Activated CD8-positive, alpha-beta memory T cell treated with anti-CD3 and anti-CD28 coated beads for 24 hours (primary cell): Measurements from ENCODE around the gene ZMYM5.
"Not testable (repeated sequence)": the region's sequence is repeated elsewhere in the genome, so short reads cannot be mapped to it uniquely, and the experiment has no call there.

Experiments
- DNase-seq: peaks from one replicate; pipeline ENCODE4 v3.0.0-alpha.2; 2020

Gene ZMYM5

GRCh38 chr13:19818223-19818842 is 45.1 kb downstream of the ZMYM5 start:
- peak; percentile 70 for DNase-seq

GRCh38 chr13:19817510-19818158 is 45.8 kb downstream of the ZMYM5 start:
- DNase-seq: no peak

GRCh38 chr13:19817106-19817505 is 46.3 kb downstream of the ZMYM5 start:
- no peak for DNase-seq

DNA sequence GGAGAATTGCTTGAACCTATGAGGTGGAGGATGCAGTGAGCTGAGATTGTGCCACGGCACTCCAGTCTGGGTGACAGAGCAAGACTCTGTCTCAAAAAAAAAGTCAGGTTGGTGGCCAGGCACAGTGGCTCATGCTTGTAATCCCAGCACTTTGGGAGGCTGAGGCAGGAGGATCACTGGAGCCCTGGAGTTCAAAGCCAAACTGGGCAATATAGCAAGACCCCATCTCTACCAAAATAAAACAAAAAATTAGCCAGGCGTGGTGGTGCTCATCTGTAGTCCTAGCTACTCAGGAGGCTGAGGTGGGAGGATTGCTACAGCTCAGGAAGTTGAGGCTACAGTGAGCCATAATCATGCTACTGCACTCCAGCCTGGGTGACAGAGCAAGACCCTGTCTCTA is 47.6 kb downstream of the ZMYM5 start:
- not testable (repeated sequence) for DNase-seq

- no peak for DNase-seq
These were observed 52.2 kb downstream of the ZMYM5 start for GRCh38 chr13:19810996-19811881.

DNA sequence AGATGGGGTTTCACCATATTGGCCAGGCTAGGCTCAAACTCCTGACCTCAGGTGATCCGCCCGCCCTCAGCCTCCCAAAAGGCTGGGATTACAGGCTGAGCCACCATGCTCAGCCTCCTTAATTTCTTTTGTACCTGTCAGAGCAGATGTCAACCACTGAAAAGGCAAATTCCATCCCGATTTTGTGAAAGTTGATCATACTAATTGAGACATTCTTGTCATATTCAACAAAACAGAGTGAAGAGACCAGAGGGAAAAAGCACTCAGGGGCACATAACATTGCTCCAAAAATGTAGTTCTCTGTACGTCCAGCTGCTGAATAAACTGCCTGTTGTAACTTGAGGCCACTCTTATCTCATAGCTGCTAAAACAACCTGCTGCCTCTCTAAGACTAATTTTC is 53.3 kb downstream of the ZMYM5 start:
- DNase-seq: no peak

DNA sequence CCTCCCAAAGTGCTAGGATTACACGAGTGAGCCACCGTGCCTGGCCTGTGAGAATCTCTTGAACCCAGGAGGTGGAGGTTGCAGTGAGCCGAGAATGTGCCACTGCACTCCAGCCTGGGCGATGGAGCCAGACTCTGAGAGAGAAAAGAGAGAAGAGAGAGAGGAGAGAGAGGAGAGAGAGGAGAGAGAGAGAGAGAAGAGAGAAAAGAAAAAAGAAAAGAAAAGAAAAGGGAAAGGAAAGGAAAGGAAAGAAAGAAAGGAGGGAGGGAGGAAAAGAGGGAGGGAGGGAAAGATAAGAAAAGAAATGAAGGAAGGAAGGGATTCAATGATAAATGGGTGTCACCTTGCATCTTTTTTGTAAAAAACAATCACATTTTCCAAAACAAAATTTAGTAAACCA is 57.7 kb downstream of the ZMYM5 start:
- DNase-seq: no peak

GRCh38 chr13:19795956-19796355 is 67.5 kb downstream of the ZMYM5 start:
- DNase-seq: no peak

DNA sequence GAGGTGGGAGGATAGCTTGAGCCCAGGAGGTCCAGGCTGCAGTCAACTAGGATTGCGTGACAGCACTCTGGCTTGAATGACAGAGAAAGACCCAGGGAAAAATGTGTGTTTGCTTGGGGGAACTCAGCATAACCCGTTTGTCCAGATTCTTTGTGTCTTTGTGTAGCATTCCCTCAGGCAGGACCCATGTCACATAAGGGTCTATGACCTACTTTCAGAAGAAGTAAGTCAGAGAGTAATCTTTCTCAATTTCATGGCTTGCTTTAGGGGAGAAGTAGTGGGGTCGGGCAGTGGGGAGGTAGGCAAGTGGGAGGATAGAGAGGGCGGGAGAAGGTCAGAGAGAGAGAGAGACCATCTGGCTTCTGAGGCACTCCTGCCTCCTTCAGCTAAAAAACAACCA is 68.8 kb downstream of the ZMYM5 start:
- DNase-seq: no peak

- DNase-seq: no peak
These were observed 71.4 kb downstream of the ZMYM5 start for GRCh38 chr13:19791953-19792537.

DNA sequence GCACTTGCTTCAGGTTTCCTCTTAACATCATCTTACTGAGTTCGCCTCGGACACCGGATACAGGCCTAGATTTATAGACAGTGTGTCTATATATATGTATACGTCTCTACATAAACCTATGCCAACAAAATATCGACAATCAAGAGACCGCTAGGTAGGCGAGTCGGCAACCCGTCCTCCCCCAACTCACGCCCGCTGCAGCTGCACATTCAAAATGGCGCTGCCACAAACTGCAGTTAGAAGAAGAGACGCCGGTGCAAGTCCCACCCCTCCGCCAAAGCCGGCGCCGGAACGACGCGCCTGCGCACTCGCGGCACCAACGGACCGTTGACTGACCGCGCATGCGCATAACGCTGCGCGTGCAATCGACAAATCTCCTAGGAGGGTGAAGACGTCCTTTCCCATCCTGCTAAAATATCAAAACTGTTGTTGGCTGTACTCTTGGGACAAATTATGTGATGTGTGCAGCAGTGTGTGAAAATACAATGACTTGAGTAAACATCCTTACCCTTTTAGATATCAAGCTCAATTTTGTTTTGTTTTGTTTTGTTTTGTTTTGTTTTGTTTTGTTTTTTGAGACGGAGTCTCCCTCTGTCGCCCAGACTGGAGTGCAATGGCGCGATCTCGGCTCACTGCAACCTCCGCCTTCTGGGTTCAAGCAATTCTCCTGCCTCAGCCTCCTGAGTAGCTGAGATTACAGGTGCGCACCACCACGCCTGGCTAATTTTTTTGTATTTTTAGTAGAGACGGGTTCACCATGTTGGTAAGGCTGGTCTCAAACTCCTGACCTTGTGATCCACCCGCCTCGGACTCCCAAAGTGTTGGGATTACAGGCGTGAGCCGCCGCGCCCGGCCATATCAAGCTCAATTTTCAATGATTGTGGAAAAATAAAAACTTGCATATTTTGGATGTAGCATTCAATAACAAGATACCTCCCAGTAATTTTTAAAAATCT is 80.4 kb downstream of the ZMYM5 start, which contains the start of gene PSPC1:
TSS of gene PSPC1 (minus strand) at position 219 of the 956 bp plus-strand sequence. CDS start at position 31, 188 bp downstream.
- peak; percentile 96 for DNase-seq

DNA sequence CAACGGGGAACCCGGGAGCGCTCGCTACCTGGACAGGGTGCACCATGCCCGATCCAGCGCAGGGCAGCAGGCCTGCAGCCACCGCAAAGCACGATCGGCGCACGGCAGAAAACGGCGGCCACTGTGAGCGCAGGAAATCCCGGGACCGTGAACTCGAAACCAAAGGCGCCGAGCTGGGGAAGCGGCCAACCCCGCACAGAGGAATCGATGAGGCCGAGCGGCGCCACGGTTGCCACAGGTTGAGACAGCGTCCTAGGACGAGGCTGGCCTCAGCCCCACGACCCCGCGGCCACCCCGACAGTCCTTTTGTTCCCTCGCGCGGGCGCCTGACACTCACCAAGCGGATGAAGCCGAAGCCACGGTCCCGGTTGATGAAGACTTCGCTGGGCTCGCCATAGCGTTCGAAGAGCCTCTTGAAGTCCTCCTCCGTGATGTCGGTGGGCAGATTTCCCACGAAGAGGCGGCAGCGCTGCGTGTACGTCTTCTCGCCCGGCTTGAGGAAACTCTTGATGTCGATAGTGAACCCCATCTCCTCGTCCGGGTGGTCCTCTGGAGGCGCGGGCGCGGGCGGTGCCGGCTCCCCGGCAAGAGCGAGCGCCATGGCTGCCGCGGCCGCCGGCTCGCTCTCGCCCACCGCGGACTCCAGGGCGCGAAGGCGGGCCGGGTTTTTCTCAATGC is 81.3 kb downstream of the ZMYM5 start:
- DNase-seq: peak; percentile 81

DNA sequence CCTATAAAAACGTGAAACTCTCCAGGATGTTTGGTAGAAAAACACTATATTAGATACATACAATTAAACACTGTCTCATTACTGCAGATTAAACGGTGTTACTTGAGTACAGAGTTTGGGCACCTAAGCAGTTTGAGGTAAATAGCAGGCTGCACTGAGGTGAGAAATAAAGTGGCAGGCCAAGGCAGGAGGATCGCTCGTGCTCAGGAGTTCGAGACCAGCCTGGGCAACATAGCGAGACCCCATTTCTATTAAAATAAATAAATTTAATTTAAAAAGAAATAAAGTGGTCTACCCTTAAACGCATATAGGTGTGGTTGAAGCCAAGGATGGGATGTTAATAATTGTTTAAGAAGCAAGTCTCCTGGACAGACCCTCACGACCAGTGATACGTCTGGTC is 81.9 kb downstream of the ZMYM5 start:
- no peak for DNase-seq

DNA sequence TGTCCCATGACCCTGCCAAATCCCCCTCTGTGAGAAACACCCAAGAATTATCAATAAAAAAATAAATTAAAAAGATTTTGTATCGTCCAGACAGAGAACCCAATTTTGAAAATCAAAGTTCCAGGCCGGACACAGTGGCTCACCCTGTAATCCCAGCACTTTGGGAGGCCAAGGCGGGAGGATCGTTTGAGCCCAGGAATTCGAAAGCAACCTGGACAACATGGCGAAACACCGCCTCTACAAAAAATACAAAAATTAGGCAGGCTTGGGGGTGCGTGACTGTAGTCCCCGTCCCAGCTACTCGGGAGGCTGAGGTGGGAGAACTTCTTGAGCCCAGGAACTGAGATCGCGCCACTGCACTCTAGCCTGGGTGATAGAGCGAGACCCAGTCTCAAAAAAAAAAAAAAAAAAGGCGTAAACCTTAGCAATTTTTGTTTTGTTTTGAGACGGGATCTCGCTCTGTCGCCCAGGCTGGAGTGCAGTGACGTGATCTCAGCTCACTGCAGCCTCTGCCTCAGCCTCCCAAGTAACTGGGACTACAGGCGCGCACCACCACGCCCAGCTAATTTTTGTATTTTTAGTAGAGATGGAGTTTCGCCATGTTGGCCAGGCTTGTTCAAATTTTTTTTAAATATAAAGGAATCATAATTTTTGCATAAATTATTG is 82.6 kb downstream of the ZMYM5 start:
- DNase-seq: not testable (repeated sequence)
